ENCODE measurements around the gene PIK3CB. TPM values are rescaled to one million over a fixed set of nuclear protein-coding genes. Genes with fewer than 3 reads are reported as not detected.

PIK3CB gene
- total and polyA plus RNA-seq, 2 of the 8 experiments (the other 6 are each of a cell fraction or from before 2014, with no cell fraction given), result 8.3 to 35.2 TPM

GRCh38 chr3:138835397-138835757 is 649 bp upstream of the PIK3CB start:
- H2AK5ac ChIP-seq (ENCODE audit: low read depth, low read length), result no peak overlapping the region
- H3K9ac ChIP-seq (replicated peaks in 1 of 4; ENCODE audit: extremely low read depth in 1 of 4, low read depth in 3 of 4, low read length in 3 of 4), result peak overlapping the region; percentile 72 to 95 (median 88)
- peak overlapping the region; percentile 51 for H3K56ac ChIP-seq (replicated peaks; ENCODE audit: insufficient read length, low read depth, low read length)
- H3K36me3 ChIP-seq (ENCODE audit: control insufficient read depth in 2 of 4, insufficient read depth in 4 of 4, low read length in 3 of 4), result no peaks in the 10 kb centered on the region
- peaks cover 12% of the 10 kb centered on the region for H3K23me2 ChIP-seq (ENCODE audit: low read depth, low read length)
- H3K79me1 ChIP-seq (ENCODE audit: low read depth, low read length), result no peaks in the 10 kb centered on the region; the same call in 1 of the 2 replicates
- H4K8ac ChIP-seq (ENCODE audit: extremely low read depth, insufficient read depth, low read length), result peak overlapping the region; percentile 98
- no peaks in the 10 kb centered on the region for H3K27me3 ChIP-seq (replicated peaks in 1 of 4; ENCODE audit: control insufficient read depth in 3 of 4, extremely low read depth in 1 of 4, insufficient read depth in 3 of 4, low read length in 3 of 4)
- H2BK20ac ChIP-seq (ENCODE audit: low read length), result no peak overlapping the region
- H4K91ac ChIP-seq (replicated peaks; ENCODE audit: insufficient read length, low read length), result peak overlapping the region; percentile 14
- no peak for DNase-seq (ENCODE audit: low read depth in 1 of 2, low spot score in 2 of 2)
- H3K9me3 ChIP-seq (ENCODE audit: insufficient read depth in 2 of 2, low read depth in 1 of 2, low read length in 1 of 2), result no peaks in the 10 kb centered on the region
- no peak overlapping the region for H3K23ac ChIP-seq (ENCODE audit: insufficient read length)
- H2BK120ac ChIP-seq (replicated peaks; ENCODE audit: low read depth, low read length), result no peak overlapping the region
- H3K4me1 ChIP-seq (replicated peaks in 1 of 4; ENCODE audit: control insufficient read depth in 3 of 4, insufficient read depth in 4 of 4, low read length in 3 of 4), result peaks cover 0 to 6% (median 2%) of the 10 kb centered on the region in 4 experiments; a peak in 4 of 7 replicates
- peak overlapping the region; percentile 73 to 94 (median 82) for H3K4me3 ChIP-seq (ENCODE audit: extremely low read depth in 1 of 4, insufficient read depth in 2 of 4, low read depth in 3 of 4, low read length in 4 of 4)
- FAIRE-seq, result no peak
- TF ChIP-seq NANOG (IDR thresholded peaks at IDR 0.05; ENCODE audit: insufficient read depth, low read depth, low read length, poor library complexity, severe bottlenecking) (no peak), CHD2 (IDR thresholded peaks at IDR 0.05; ENCODE audit: low read length) (no peak), SIN3A (conservative IDR thresholded peaks at IDR 0.05 in 1 of 2, IDR thresholded peaks at IDR 0.05 in 1 of 2; ENCODE audit: low read depth in 1 of 2, low read length in 2 of 2) (0 out of 4 replicates have a peak, but pooled peaks of 1 of the 2 experiments have one; percentile 23), CTCF (IDR thresholded peaks at IDR 0.05; ENCODE audit: control extremely low read depth in 1 of 3, insufficient read depth in 1 of 3, low read depth in 1 of 3, low read length in 3 of 3) (no peak)
- no peak overlapping the region for H2BK15ac ChIP-seq (ENCODE audit: low read length)
- H3K4me2 ChIP-seq (ENCODE audit: insufficient read depth in 1 of 2, low read depth in 2 of 2, low read length in 2 of 2), result peak overlapping the region; percentile 90 to 94
- H4K5ac ChIP-seq (ENCODE audit: insufficient read length, low read depth, low read length), result peak overlapping the region; percentile 92
- peak overlapping the region; percentile 3; the same call in 1 of the 2 replicates for H3K18ac ChIP-seq (ENCODE audit: extremely low read depth, low read length)
- H3K4ac ChIP-seq (replicated peaks; ENCODE audit: insufficient read length, low read depth, low read length), result peak overlapping the region; percentile 30
- peak overlapping the region; percentile 8 for H3K14ac ChIP-seq (ENCODE audit: insufficient read length)
- ChIA-PET CTCF (ENCODE audit: partially characterized antibody) (interaction anchor here (1.1 to 1.8 kb wide), 3 partner anchors 11 to 241 kb away, joined by 3 to 6 read pairs (median 3); partner anchors contain the start of gene CEP70), POLR2A (ENCODE audit: partially characterized antibody) (interaction anchor here (0.7 to 3.9 kb wide), 5 partner anchors 10 to 59 kb away, joined by 3 to 28 read pairs (median 8); no protein-coding TSS in a partner anchor)
- H4K20me1 ChIP-seq (replicated peaks in 1 of 2; ENCODE audit: control insufficient read depth in 1 of 2, insufficient read depth in 2 of 2, low read length in 2 of 2), result peaks cover 0 to 4% of the 10 kb centered on the region in 2 experiments
- H3K27ac ChIP-seq (ENCODE audit: low read depth, low read length), result peak overlapping the region; percentile 93
- H3K79me2 ChIP-seq (ENCODE audit: control insufficient read depth in 1 of 2, insufficient read depth in 2 of 2, low read length in 2 of 2), result peaks cover 3 to 33% of the 10 kb centered on the region in 2 experiments; a peak in 2 of 4 replicates
- 0 out of 2 replicates have a peak overlapping the region, but pooled peaks have one; percentile 74 for H2AFZ ChIP-seq (ENCODE audit: low read length)
- WGBS, 2 experiments (ENCODE audit: extremely low coverage in 1 of 2, insufficient coverage in 1 of 2, insufficient read length in 1 of 2, insufficient replicate concordance in 2 of 2, low coverage in 1 of 2, low lambda C conversion rate in 2 of 2, missing lambda C conversion rate in 1 of 2), result 60% methylated on average over 4 of the region's 4 CpGs; no CpG with 5 or more reads in 1 of the 2 experiments
- H2BK12ac ChIP-seq (ENCODE audit: low read depth, low read length), result peak overlapping the region; percentile 82; the same call in 1 of the 2 replicates
- H2BK5ac ChIP-seq (ENCODE audit: low read depth, low read length), result peak overlapping the region; percentile 91
